WI38 (cell line): ENCODE results near the gene GBGT1.

Experiments used
- H3K4me3 ChIP-seq: 2 replicates; pipeline ENCODE4 v1.5.1; 2011; ENCODE audit warnings: low read depth, mild to moderate bottlenecking, control low read depth, low read length
- CTCF ChIP-seq: IDR thresholded peaks from 2 replicates; pipeline ENCODE4 v1.5.1; 2012; ENCODE audit warnings: low read depth, mild to moderate bottlenecking, control low read depth, low read length

GBGT1 gene

GRCh38 chr9:133117271-133118178 is 46.2 kb downstream of the GBGT1 start:
- H3K4me3 ChIP-seq, result no peak overlapping the region
- no peak for TF ChIP-seq CTCF

GRCh38 chr9:133116346-133117231 is 47.1 kb downstream of the GBGT1 start:
- no peak for TF ChIP-seq CTCF
- H3K4me3 ChIP-seq, result no peak overlapping the region

GRCh38 chr9:133115604-133116345 is 47.9 kb downstream of the GBGT1 start:
- TF ChIP-seq CTCF, result no peak
- no peak overlapping the region for H3K4me3 ChIP-seq

- TF ChIP-seq CTCF, result no peak
- H3K4me3 ChIP-seq, result no peak overlapping the region
Measured at GRCh38 chr9:133114886-133115603, 48.7 kb downstream of the GBGT1 start.

- no peak overlapping the region for H3K4me3 ChIP-seq
- no peak for TF ChIP-seq CTCF
Measured at GRCh38 chr9:133113949-133114885, 49.5 kb downstream of the GBGT1 start.
